Measurements from ENCODE around the gene RAB17. TPM values are rescaled to one million over a fixed set of nuclear protein-coding genes. Genes with fewer than 3 reads are reported as not detected.

Gene RAB17
- total RNA-seq, 1 experiment from 2014 or later, result 23.6 TPM

- CTCF ChIA-PET, result no interaction called here
- H3K4me1 ChIP-seq (ENCODE audit: control insufficient read depth, insufficient read depth, low read length), result peaks cover 14% of the 10 kb centered on the region
- ATAC-seq, result no peak
- no peaks in the 10 kb centered on the region for H3K9me3 ChIP-seq (ENCODE audit: control insufficient read depth, insufficient read depth, low read depth, low read length)
- in situ Hi-C loops (cut with HindIII; ENCODE audit: low pct_unique_long_range_greater_than_20kb, low sequenced_read_pairs), result no loop called here
- H3K4me3 ChIP-seq (ENCODE audit: low read depth in 2 of 2, low read length in 2 of 2), result no peak overlapping the region
- intact Hi-C loops (cut with micrococcal nuclease; ENCODE audit: unreplicated experiment), result no loop called here
- H3K27ac ChIP-seq (ENCODE audit: low read length), result no peak overlapping the region
- POLR2A ChIA-PET, result no interaction called here
- no peaks in the 10 kb centered on the region for H3K27me3 ChIP-seq (ENCODE audit: control insufficient read depth, insufficient read depth, low read length)
- no peaks in the 10 kb centered on the region for H3K36me3 ChIP-seq (ENCODE audit: control insufficient read depth, insufficient read depth, low read length)
- DNase-seq (ENCODE audit: low read depth, low spot score), result no peak
- no peak for TF ChIP-seq TCF7L2 (IDR thresholded peaks at IDR 0.05; ENCODE audit: low read depth, low read length)
- TF ChIP-seq POLR2AphosphoS5 (IDR thresholded peaks at IDR 0.05; ENCODE audit: low read depth, low read length), result no peak
- no peak for TF ChIP-seq REST (IDR thresholded peaks at IDR 0.05; ENCODE audit: insufficient read depth in 1 of 2, low read depth in 2 of 2, low read length in 1 of 2)
- TF ChIP-seq SIN3A (IDR thresholded peaks at IDR 0.05; ENCODE audit: borderline replicate concordance, insufficient read depth, low read depth, low read length), result no peak
- TF ChIP-seq CTCF (IDR thresholded peaks at IDR 0.05), result no peak
- no TSS peak for BruUV-seq (replicated peaks)
These were observed 13.6 kb downstream of the RAB17 start for GRCh38 chr2:237576974-237577373.

- CTCF ChIA-PET, result no interaction called here
- no peaks in the 10 kb centered on the region for H3K27me3 ChIP-seq (ENCODE audit: control insufficient read depth, insufficient read depth, low read length)
- no peak for TF ChIP-seq REST (IDR thresholded peaks at IDR 0.05; ENCODE audit: insufficient read depth in 1 of 2, low read depth in 2 of 2, low read length in 1 of 2)
- TF ChIP-seq CTCF (IDR thresholded peaks at IDR 0.05), result no peak
- no peak for TF ChIP-seq POLR2AphosphoS5 (IDR thresholded peaks at IDR 0.05; ENCODE audit: low read depth, low read length)
- no peak overlapping the region for H3K27ac ChIP-seq (ENCODE audit: low read length)
- in situ Hi-C loops (cut with HindIII; ENCODE audit: low pct_unique_long_range_greater_than_20kb, low sequenced_read_pairs) (no loop called here), intact Hi-C loops (cut with micrococcal nuclease; ENCODE audit: unreplicated experiment) (no loop called here)
- H3K9me3 ChIP-seq (ENCODE audit: control insufficient read depth, insufficient read depth, low read depth, low read length), result no peaks in the 10 kb centered on the region
- DNase-seq (ENCODE audit: low read depth, low spot score) (no peak), ATAC-seq (no peak)
- no peak overlapping the region for H3K4me3 ChIP-seq (ENCODE audit: low read depth in 2 of 2, low read length in 2 of 2)
- BruUV-seq (replicated peaks), result no TSS peak
- POLR2A ChIA-PET, result no interaction called here
- H3K4me1 ChIP-seq (ENCODE audit: control insufficient read depth, insufficient read depth, low read length), result peaks cover 9% of the 10 kb centered on the region
- H3K36me3 ChIP-seq (ENCODE audit: control insufficient read depth, insufficient read depth, low read length), result no peaks in the 10 kb centered on the region
These were observed 14.4 kb downstream of the RAB17 start for GRCh38 chr2:237575869-237576862.
